Liver (tissue), 3 donors: ENCODE measurements around the gene METTL15.

Experiments used
- GABPA ChIP-seq, 2 donors: IDR thresholded peaks in 1 of 2; conservative IDR thresholded peaks in 1 of 2; 2 replicates each; pipeline ENCODE4 v1.6.1; 2016; ENCODE audit warnings: antibody characterized with exemption in 2 of 2, mild to moderate bottlenecking in 1 of 2, moderate library complexity in 1 of 2
- JUND ChIP-seq, 2 donors: IDR thresholded peaks; 2 replicates each; pipeline ENCODE4 v1.6.1; 2016; ENCODE audit warnings: antibody characterized with exemption in 2 of 2
- NR2F2 ChIP-seq: IDR thresholded peaks from 2 replicates; pipeline ENCODE4 v1.6.1; 2016; ENCODE audit warnings: antibody characterized with exemption
- RXRA ChIP-seq, 2 donors: IDR thresholded peaks; 2 replicates each; pipeline ENCODE4 v1.6.1; 2017 to 2018; ENCODE audit warnings: antibody characterized with exemption in 2 of 2, mild to moderate bottlenecking in 1 of 2
- SP1 ChIP-seq: IDR thresholded peaks from 2 replicates; pipeline ENCODE4 v1.6.1; 2018; ENCODE audit warnings: antibody characterized with exemption, mild to moderate bottlenecking
- TF ChIP-seq, protein P1 (sequence below): fragments of 150-350 bp; IDR thresholded peaks from 2 replicates; pipeline ENCODE4 v1.5.1; 2017; ENCODE audit warnings: improper control_type of control experiment, low read depth, low read length; ENCODE audit not compliant: missing input control
- TF ChIP-seq, protein P2 (sequence below): IDR thresholded peaks from 2 replicates; pipeline ENCODE4 v1.6.1; 2016; ENCODE audit warnings: antibody characterized with exemption
- TF ChIP-seq, protein P3 (sequence below): IDR thresholded peaks from 2 replicates; pipeline ENCODE4 v1.6.1; 2016; ENCODE audit warnings: antibody characterized with exemption, mild to moderate bottlenecking
- TF ChIP-seq, protein P4 (sequence below): IDR thresholded peaks from 2 replicates; pipeline ENCODE4 v1.6.1; 2016; ENCODE audit warnings: antibody characterized with exemption
- donor health status: healthy.
- donor health status: healthy.

DNA sequence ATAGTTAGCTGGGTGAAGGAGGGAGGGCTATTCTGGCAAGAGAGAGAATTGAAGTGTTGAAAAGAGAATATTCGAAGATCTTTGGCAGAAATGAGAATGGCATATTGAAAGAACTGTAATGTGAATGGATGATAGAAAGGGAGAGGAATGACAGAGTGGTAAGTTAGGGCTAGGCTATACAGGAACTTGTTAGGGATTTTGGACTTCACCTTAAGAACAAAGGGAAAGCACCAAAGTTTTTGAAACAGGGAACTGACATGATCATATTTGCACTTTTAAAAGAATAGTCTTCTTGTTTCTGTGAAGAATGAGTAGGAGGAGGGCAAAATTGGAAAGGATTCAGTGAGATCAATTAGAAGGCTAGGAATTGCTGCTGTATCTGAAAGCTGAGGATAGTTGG lies 119.3 kb downstream of the METTL15 start:
- TF ChIP-seq, protein P1, sequence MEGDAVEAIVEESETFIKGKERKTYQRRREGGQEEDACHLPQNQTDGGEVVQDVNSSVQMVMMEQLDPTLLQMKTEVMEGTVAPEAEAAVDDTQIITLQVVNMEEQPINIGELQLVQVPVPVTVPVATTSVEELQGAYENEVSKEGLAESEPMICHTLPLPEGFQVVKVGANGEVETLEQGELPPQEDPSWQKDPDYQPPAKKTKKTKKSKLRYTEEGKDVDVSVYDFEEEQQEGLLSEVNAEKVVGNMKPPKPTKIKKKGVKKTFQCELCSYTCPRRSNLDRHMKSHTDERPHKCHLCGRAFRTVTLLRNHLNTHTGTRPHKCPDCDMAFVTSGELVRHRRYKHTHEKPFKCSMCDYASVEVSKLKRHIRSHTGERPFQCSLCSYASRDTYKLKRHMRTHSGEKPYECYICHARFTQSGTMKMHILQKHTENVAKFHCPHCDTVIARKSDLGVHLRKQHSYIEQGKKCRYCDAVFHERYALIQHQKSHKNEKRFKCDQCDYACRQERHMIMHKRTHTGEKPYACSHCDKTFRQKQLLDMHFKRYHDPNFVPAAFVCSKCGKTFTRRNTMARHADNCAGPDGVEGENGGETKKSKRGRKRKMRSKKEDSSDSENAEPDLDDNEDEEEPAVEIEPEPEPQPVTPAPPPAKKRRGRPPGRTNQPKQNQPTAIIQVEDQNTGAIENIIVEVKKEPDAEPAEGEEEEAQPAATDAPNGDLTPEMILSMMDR, result no peak
- no peak for TF ChIP-seq JUND (IDR thresholded peaks at IDR 0.05)
- TF ChIP-seq, protein P2, sequence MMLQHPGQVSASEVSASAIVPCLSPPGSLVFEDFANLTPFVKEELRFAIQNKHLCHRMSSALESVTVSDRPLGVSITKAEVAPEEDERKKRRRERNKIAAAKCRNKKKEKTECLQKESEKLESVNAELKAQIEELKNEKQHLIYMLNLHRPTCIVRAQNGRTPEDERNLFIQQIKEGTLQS, result no peak
- TF ChIP-seq, protein P3, sequence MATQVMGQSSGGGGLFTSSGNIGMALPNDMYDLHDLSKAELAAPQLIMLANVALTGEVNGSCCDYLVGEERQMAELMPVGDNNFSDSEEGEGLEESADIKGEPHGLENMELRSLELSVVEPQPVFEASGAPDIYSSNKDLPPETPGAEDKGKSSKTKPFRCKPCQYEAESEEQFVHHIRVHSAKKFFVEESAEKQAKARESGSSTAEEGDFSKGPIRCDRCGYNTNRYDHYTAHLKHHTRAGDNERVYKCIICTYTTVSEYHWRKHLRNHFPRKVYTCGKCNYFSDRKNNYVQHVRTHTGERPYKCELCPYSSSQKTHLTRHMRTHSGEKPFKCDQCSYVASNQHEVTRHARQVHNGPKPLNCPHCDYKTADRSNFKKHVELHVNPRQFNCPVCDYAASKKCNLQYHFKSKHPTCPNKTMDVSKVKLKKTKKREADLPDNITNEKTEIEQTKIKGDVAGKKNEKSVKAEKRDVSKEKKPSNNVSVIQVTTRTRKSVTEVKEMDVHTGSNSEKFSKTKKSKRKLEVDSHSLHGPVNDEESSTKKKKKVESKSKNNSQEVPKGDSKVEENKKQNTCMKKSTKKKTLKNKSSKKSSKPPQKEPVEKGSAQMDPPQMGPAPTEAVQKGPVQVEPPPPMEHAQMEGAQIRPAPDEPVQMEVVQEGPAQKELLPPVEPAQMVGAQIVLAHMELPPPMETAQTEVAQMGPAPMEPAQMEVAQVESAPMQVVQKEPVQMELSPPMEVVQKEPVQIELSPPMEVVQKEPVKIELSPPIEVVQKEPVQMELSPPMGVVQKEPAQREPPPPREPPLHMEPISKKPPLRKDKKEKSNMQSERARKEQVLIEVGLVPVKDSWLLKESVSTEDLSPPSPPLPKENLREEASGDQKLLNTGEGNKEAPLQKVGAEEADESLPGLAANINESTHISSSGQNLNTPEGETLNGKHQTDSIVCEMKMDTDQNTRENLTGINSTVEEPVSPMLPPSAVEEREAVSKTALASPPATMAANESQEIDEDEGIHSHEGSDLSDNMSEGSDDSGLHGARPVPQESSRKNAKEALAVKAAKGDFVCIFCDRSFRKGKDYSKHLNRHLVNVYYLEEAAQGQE, result no peak
- no peak for TF ChIP-seq SP1
- TF ChIP-seq RXRA (IDR thresholded peaks at IDR 0.05), result no peak
- TF ChIP-seq NR2F2, result no peak
- TF ChIP-seq, protein P4, sequence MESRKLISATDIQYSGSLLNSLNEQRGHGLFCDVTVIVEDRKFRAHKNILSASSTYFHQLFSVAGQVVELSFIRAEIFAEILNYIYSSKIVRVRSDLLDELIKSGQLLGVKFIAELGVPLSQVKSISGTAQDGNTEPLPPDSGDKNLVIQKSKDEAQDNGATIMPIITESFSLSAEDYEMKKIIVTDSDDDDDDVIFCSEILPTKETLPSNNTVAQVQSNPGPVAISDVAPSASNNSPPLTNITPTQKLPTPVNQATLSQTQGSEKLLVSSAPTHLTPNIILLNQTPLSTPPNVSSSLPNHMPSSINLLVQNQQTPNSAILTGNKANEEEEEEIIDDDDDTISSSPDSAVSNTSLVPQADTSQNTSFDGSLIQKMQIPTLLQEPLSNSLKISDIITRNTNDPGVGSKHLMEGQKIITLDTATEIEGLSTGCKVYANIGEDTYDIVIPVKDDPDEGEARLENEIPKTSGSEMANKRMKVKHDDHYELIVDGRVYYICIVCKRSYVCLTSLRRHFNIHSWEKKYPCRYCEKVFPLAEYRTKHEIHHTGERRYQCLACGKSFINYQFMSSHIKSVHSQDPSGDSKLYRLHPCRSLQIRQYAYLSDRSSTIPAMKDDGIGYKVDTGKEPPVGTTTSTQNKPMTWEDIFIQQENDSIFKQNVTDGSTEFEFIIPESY, result no peak
- no peak for TF ChIP-seq GABPA (IDR thresholded peaks at IDR 0.05 in 1 of 2, conservative IDR thresholded peaks at IDR 0.05 in 1 of 2)
